ENCODE data around the gene KCNQ1OT1.
"Not testable (repeated sequence)": the region's sequence is repeated elsewhere in the genome, so short reads cannot be mapped to it uniquely, and the experiment has no call there.

The KCNQ1OT1 gene

DNA sequence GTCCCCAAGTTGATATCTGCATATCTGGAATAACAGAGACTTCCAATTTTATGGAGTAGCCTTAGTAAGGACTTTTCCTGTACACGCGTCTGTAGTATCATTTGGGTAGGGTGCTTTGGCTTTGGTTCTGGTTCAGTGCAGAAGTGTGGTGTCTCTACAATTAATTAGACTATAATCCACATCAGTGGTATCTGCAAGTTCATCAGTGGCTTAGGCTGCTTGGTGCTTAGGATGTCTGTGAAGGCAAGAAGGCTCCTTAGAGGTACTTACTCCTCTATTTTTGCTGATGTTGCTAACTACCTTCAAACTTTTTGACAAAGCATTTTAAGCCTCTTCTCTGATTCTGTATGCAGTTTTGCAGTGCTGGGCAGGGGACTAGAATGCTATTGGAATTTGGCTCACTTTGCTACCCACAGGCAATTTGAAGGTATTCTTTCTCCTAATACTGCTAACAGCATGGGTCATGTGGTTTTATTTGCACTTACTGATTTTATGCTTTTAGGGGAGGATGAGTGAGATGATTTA lies 49.4 kb downstream of the KCNQ1OT1 start:
- DNase-seq: no peak

DNA sequence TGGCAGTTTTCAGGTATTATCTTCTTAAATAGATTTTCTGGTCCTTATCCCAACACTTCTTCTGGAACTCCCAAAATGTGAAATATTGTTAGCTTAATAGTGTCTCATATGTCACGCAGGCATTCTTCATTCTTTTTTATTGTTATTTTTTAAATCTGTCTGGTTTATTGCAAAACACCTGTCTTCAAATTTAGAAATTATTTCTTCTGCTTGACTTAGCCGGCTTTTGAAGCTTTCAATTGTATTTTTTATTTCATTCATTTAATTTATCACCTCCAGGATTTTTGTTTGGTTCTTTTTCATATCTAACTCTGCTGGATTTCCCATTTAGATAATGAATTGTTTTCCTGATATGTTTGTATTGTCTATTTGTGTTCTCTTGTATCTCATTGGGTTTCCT lies 49.9 kb downstream of the KCNQ1OT1 start:
- no peak for DNase-seq

DNA sequence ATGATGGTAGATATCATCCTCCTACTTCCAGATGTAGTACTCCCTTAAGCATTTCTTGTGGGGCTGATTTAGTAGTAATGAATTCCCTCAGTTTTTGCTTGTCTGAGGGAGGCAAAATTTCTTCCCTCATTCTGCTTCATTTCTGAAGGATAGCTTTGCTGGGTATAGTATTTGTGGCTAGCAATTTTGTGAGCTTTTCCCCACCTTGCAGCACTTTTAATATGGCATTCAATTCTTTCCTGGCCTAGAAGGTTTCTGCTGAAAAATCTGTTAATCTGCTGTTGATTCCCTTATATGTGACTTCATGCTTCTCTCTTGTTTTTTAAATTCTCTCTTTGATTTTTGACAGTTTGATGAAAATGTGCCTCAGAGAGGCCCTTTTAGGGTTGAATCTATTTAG lies 50.4 kb downstream of the KCNQ1OT1 start:
- no peak for DNase-seq

DNA sequence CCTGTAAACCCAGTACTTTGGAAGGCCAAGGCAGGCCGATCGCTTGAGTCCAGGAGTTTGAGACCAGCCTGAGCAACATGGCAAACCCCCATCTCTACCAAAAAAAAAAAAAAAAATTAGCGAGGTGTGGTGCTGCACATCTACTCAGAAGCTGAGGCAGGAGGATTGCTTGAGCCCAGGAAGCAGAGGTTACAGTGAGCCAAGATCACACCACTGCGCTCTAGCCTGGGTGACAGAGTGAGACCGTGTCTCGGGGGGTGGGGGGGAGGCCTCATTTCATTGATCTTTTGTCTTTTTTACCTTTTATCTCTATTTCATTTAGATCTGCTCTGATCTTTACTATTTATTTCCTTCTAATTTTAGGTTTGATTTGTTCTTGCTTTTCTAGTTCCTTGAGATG lies 51.8 kb downstream of the KCNQ1OT1 start:
- DNase-seq: no peak

DNA sequence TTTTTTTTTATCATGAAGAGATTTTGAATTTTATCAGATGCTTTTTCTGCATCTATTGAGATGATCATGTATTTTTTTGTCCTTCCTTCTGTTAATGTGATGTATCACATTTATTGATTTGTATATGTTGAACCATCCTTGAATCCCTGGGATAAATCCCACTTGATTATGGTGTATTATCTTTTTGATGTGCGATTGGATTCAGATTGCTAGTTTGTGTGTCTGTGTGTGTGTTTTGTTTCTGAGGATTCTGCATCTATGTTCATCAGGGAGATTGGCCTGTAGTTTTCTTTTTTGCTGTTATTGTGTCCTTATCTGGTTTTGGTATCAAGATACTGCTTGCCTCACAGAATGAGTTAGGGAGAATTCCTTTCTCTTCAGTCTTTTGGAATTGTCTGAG lies 52.6 kb downstream of the KCNQ1OT1 start:
- no peak for DNase-seq

DNA sequence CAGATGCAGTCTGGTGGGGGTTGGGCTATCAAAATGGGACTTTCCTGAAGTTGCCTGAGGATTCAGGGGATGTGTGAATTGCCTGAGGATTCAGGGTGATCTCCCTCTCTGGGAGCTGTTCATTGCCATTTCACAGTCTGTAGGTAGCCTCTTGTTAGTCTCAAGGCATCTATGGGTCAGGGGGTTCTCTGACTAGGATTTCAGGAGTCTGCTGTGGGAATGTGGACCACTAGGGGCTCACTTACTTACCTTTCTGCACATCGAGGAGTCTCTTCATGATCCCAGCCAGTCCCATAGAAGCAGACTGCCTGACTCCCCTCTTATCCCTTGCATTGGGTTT lies 54.0 kb downstream of the KCNQ1OT1 start:
- DNase-seq: no peak

DNA sequence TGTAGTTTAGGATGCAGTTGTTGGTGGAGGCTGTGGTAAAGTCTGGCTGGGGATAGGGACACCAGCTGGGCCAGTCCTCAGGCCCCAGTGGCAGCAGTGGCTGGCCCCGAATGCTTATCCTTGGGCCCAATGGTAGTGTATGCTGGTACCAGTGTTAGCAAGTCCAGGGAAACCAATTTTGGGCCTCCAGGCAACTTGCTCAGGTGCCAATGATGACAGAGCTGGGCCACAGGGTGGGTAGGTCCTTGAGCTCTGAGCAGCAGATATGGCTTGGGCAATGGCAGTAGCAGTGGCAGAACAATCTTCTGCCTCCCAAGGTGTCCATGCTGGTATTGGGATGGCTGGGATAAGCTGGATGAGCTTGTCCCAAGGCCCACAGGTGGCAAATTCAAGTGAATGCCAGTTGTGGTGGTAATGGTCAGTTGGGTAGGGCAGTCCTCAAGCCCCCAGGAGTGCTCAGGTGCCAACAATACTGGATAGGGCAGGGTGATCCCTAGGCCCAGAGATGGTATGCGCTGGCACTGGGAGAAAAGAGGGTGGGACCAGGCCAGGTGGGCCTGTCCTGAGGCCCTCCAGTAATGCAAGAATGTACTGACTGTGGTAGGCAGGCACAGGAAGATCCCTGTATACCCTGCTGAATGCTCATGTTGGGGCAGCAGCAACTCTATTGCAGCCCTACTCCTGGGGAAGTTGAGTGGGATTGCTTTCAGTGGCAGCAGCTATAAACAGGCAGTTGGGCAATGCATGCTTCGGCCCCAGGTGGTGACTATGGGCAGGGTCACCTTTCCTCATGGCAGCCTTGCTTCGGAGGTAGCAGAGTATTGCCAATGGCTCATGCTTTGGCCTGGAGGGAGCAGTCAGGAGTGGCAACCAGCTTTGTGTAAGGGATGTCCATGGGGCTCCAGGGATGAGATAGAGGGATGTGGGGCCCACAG lies 54.7 kb downstream of the KCNQ1OT1 start:
- DNase-seq: no peak

DNA sequence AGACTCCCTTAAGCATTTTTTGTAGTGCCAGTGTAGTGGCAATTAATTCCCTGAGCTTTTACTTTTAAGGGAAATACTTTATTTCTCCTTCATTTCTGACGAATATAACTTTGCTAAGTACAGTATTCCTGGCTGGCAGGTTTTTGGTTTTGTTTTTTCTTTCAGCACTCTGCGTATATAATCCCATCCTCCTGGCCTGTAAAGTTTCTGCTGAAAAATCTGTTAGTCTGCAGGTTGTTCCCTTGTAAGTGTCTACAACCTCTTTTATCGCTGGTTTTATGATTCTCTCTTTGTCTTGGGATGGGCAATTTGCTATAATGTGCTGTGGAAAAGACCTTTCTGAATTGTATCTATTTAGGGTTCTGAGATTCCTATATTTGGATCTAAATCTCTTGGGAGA lies 56.0 kb downstream of the KCNQ1OT1 start:
- DNase-seq: no peak

DNA sequence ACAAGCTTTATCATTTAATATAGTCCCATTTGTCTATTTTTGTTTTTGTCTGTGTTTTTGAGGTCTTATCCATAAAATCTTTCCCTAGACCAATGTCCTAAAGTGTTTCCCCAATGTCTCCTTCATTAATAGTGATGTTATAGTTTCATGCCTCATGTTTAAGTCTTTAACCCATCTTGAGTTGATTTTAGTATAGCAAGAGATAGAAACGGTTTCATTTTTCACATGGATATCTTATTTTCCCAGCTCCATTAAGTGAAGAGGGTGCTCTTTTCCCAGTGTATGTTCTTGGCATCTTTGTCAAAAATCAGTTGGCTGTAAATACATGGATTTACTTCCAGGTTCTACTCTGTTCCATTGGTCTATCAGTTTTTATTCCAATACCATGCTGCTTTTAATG lies 58.2 kb downstream of the KCNQ1OT1 start:
- DNase-seq: no peak

DNA sequence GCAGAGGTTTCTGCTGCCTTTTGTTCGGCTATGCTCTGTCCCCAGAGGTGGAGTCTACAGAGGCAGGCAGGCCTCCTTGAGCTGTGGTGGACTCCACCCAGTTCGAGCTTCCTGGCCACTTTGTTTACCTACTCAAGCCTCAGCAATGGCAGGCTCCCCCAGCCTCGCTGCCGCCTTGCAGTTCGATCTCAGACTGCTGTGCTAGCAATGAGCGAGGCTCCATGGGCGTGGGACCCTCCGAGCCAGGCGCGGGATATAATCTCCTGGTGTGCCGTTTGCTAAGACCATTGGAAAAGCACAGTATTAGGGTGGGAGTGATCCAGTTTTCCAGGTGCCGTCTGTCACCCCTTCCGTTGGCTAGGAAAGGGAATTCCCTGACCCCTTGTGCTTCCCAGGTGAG lies 60.0 kb downstream of the KCNQ1OT1 start:
- DNase-seq: not testable (repeated sequence)

DNA sequence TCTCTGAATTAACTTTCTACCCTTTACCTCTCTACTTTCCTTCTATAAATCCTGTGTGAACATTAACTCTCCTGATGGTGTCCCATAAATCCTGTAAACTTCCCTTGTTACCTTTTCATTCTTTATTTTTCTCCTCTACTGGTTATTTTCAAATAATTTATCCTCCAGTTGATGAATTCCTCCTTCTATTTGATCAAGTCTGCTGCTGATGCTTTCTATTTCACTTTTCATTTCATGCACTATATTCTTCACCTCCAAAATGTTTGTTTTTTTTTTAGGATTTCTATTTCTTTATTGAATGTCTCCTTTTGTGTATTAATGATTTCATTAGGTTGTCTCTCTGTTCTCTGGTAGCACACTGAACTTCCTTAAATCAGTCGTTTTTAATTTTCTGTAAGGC lies 68.6 kb downstream of the KCNQ1OT1 start:
- no peak for DNase-seq

DNA sequence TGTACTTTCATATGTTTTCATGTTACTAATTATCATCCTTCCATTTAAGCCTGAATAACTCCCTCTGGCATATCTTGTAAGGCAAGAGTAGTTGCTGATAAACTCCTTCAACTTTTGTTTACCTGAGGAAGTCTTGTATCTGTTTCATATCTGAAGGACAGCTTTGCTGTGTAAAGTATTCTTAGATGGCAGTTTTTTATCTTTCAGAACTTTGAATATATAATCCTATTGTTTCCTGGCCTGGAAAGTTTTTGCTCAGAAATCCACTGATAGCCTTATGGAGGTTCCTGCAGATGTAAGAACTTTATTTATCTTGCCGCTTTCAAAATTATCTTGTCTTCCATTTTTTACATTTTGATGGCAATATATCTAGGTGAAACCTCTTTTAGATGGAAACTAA lies 69.1 kb downstream of the KCNQ1OT1 start:
- no peak for DNase-seq

DNA sequence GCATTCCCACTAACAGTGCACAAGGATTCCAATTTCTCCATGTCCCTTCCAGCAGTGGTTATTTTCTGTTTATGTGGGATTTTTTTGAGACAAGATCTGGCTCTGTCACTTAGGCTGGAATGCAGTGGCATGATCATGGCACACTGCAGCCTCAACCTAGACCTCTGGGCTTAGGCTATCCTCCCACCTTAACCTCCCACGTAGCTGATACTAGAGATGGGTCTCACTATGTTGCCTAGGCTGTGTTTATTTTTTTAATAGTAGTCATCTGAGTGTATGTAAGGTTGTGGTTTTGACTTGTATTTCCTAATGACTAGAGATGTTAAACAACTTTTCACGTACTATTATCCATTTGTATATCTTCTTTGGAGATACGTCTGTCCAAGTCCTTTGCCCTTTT lies 74.6 kb downstream of the KCNQ1OT1 start:
- DNase-seq: no peak

DNA sequence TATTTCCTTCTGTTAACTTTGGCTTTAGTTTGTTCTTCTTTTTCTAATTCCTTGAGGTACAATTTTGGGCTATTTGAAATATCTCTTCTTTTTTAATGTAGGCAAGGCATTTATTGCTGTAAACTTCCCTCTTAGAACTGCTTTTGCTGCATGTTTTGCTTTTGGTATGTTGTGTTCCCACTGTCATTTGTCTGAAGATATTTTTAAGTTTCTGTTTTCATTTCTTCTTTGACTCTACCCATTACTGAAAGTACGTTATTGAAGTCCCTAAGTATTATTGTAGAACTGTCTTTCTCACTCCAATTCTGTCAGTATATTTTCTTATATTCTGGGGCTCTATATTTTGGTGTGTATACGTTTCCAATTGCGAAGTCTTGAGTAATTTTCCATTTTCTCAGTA lies 77.9 kb downstream of the KCNQ1OT1 start:
- no peak for DNase-seq

DNA sequence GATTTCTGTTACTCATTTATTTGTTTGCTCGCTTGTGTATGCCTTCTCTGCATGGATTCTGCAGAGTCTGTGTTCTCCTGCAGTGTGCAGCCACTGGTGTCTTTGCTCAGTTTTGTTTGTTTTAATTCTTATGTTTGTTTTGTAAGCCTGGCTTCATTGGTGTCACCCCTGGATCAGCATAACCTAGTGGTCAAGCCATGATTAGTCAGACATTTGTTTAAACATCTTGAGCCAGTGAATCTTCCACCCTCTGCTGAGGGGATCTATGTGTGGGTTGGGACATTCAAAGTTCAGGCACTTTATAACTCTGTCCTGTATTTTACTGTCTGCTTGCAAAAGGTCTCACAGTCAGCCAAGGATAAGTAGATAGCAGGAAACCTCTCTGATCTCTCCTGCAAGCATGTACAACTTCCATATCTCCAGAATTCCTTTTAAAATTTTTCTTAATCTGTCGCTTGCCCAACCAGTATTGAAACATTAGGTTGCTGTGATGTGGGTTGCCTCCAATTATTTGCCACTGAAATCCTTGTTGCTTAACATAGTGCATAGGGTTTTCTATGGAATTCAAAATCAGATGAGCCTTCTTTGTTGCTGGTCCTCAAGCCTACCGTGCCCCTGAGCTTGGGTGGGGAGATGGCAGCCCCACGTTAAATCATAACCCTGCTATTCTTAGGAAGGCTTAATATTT lies 86.8 kb downstream of the KCNQ1OT1 start:
- no peak for DNase-seq

DNA sequence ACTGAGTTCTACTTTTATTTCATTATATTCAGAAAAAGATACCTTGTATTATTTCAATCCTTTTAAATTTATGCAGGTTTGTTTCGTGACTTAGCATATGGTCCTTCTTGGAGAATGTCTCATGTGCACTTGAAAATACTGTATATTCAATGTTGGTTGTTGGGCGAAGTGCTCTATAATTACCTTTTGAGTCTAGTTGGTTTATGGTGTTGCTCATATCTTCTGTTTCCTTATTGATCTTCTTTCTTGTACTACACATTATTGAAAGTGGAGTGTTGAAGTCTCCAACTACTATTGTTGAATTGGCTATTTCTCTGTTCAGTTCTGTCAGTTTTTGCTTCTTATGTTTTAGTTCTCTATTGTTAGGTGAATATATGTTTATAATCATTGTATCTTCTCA lies 90.4 kb downstream of the KCNQ1OT1 start:
- no peak for DNase-seq

DNA sequence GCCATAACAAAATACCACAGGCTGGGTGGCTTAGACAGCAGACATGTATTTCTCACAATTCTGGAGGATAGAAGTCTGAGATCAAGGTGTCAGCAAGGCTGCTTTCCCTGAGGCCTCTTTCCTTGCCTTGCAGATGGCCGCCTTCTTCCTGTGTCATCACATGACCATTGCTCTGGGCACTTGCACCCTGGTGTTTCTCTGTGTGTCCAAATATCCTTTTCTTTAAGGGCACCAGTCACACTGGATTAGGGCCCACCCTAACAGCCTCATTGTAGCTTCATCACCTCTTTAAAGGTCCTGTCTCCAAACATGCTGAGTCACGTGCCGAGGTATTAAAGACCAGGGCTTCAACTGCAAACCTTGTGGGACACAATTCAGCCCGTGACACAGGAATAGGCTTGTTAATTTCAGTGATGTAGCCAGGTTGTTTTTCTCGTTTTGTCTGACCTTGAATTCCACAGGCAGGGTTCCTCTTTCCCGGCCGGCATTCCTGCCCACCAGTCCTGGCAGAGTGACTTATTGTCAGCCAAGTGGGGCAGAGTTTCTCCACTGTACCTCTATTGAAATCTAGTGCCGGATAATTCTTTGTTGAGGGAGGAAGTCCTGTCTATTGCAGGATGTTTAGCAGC lies 100.1 kb downstream of the KCNQ1OT1 start:
- no peak for DNase-seq

DNA sequence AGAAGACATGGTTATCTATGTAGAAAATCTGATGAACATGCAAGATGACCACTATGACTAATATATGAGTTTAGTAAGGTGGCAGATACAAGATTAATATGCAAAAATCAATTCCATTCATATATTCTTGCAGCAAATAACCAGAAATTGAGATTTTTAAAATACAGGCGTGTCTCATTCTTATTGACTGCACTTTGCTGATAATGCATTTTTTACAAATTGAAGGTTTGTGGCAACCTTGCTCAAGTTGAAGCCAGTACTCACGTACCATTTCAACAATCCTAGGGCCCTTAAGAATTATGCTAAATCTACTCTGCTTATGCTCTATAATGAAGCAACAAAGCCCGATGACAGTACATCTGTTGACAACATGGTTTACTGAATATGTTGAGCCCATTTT lies 104.6 kb downstream of the KCNQ1OT1 start:
- no peak for DNase-seq

DNA sequence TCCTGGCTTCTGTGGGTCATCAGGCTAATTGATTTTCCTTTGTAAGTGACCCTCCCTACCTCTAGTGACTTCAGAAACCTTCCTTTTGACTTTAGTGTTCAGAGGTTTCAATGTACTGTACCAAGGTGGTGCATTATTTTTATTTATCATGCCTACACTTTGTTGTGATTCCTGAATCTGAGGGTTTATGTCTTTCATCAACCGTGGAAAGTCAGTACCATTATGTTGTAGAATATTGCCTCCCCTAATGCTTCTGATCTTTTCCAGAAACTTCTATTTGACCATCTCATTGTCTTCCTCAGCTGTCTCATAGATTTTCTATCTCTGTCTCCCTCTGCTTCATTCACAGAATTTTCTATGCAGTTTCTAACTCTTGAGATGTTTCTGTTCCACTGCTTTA lies 105.5 kb downstream of the KCNQ1OT1 start:
- DNase-seq: no peak

DNA sequence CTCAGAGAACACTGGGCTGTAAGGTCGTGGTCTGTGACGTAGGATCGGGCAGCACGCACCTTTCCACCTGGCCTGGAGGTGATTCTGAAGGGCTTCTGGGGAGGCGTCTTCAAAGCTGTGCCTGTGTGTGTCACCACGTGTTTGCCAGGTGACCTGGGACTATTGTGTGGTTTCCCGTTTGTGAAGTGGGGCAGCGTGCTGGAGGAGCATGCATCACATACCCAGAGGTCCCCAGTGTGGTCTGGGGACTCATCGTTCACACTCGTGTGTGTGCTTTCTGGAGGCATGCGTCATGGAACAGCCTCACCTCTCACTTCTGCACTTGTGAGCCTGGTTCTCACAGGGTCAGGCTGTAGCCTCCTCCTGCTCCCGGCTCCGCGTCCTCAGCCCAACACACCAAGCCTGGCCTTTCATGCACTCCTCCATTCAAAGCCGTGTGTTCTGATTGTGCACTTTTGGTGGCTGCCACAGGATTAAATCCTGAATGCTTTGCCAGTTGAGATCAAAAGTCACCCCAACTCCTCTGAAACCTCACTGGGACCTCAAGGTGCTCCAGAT lies 106.3 kb downstream of the KCNQ1OT1 start:
- no peak for DNase-seq

DNA sequence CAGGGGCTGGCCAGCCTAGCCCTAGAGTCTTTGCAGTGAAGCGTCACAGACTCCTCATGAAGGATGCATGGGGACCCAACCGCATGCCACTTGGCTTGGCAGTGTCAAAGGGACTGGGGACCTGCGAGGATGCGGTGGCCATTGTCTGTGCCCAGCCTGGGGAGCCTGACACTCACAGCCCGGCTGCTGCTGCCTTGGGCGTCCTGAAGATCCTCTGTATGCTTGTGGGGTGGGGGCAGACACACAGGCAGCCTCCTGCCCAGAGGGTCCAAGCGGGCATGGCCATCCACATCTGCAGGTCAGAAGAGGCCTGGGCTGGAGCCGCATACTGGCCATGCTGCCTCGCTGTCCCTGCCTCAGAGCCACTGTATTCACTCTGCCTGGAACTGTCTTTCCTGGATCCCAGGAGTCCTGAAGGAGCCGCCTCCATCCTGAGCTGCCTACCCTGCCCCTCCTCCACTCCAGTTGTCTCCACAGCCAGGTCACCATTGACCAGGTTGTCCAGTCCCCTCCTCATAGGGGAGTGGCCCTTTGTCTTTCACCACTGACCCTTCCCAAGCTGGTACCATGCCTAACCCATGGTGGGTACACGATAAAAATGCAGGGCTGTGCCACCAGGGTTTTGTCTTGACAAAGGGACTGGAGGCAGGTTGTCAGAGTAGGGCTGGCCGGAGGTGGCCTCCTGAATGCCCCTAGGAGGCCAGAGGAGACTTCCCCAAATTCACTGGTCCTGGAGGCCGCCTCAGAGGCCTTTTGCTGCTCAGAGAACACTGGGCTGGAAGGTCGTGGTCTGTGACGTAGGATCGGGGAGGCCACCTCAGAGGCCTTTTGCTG lies 107.0 kb downstream of the KCNQ1OT1 start:
- no peak for DNase-seq

DNA sequence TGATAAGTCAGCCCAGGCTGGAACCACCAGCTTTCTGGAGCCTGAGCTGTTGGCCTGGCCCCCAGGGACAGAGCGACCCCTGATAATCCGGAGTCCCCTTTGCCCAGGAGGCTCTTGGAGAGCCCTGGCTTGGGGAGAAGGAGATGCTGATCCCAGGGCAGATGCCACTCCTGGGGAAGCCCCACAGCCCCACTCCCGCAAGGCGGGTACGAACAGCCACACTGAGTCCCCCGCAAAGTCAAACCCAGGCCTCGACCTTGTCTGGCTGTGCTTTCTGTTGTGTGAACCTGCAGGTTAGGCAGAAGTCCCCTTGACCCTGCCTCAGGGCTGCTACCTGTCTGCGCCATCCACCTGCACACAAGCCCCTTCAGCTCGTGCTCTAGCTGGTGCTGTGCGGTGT lies 108.0 kb downstream of the KCNQ1OT1 start:
- DNase-seq: no peak
